ENCODE measurements around the gene CPE. TPM values are rescaled to one million over a fixed set of nuclear protein-coding genes. Genes with fewer than 3 reads are reported as not detected.
A peak's percentile ranks its signal among the peaks of the same experiment; 100 is the strongest.

The CPE gene
- total RNA-seq, 1 donor = 79.4 TPM

DNA sequence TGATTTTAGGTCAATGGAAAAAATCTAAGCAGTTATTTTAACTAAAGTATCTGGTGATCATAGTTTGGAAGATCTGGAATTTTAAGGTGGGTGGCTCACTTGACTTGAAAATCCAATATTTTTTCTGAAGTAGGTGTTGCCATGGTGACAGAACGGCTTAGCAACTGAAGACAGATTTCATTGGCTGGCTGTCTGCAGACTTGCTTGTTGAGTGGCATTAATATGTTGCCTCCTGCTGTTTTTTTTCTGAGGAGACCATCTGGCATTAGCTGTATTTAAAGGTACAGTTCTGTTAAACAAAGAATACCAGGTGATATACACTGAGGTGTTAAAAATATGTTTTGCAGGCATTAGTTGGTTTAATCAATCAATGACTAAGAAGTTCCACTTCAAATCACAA is 19.8 kb downstream of the CPE start:
- TF ChIP-seq, protein P1, sequence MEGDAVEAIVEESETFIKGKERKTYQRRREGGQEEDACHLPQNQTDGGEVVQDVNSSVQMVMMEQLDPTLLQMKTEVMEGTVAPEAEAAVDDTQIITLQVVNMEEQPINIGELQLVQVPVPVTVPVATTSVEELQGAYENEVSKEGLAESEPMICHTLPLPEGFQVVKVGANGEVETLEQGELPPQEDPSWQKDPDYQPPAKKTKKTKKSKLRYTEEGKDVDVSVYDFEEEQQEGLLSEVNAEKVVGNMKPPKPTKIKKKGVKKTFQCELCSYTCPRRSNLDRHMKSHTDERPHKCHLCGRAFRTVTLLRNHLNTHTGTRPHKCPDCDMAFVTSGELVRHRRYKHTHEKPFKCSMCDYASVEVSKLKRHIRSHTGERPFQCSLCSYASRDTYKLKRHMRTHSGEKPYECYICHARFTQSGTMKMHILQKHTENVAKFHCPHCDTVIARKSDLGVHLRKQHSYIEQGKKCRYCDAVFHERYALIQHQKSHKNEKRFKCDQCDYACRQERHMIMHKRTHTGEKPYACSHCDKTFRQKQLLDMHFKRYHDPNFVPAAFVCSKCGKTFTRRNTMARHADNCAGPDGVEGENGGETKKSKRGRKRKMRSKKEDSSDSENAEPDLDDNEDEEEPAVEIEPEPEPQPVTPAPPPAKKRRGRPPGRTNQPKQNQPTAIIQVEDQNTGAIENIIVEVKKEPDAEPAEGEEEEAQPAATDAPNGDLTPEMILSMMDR (IDR thresholded peaks at IDR 0.05; ENCODE audit: insufficient read depth, low read length) = no peak
- DNase-seq (ENCODE audit: low read depth) = peak; percentile 25
- no peak overlapping the region for H3K4me3 ChIP-seq (ENCODE audit: low read depth, low read length)

DNA sequence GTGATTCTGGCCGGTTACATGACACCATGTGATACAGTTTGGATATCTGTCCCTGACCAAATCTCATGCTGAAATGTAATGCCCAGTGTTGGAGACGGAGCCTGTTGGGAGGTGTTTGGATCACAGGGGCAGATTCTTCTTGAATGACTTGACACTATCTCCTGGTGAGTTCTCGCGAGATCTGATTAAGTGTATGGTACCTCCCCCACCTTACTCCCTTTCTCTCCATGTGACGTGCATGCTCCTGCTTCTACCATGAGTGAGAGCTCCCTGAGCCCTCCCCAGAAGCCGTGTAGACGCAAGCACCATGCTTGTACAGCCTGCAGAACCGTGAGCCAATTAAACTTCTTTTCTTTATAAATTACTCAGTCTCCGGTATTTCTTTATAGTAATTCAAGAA is 23.6 kb downstream of the CPE start:
- TF ChIP-seq, protein P1 (IDR thresholded peaks at IDR 0.05; ENCODE audit: insufficient read depth, low read length) = no peak
- H3K4me3 ChIP-seq (ENCODE audit: low read depth, low read length) = no peak overlapping the region
- DNase-seq (ENCODE audit: low read depth) = no peak

DNA sequence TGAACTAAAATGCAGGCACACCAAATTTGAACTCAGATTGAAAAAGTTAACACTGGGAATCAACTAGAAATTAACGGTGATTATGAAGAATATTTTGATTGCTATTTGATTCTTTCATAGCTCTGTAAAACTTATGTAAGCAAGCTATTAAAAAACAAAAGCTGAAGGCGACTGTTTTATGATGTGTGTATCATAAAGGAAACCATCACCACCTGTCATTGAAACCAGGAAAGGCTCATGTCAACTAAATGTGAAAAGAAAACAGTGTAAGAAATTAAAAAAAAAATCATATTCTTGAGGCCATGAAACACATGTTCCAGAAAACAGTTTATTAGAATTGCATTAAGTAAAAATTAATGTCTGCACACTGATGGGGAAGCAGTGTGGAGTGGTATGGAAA is 24.2 kb downstream of the CPE start:
- no peak for DNase-seq (ENCODE audit: low read depth)
- H3K4me3 ChIP-seq (ENCODE audit: low read depth, low read length) = no peak overlapping the region
- TF ChIP-seq, protein P1 (IDR thresholded peaks at IDR 0.05; ENCODE audit: insufficient read depth, low read length) = no peak

GRCh38 chr4:165403637-165404036 is 24.8 kb downstream of the CPE start:
- TF ChIP-seq, protein P1 (IDR thresholded peaks at IDR 0.05; ENCODE audit: insufficient read depth, low read length) = no peak
- no peak overlapping the region for H3K4me3 ChIP-seq (ENCODE audit: low read depth, low read length)
- no peak for DNase-seq (ENCODE audit: low read depth)

- no peak overlapping the region for H3K4me3 ChIP-seq (ENCODE audit: low read depth, low read length)
- no peak for DNase-seq (ENCODE audit: low read depth)
- TF ChIP-seq, protein P1 (IDR thresholded peaks at IDR 0.05; ENCODE audit: insufficient read depth, low read length) = no peak
Measured at GRCh38 chr4:165404080-165404479, 25.3 kb downstream of the CPE start.

GRCh38 chr4:165404696-165405095 is 25.9 kb downstream of the CPE start:
- no peak overlapping the region for H3K4me3 ChIP-seq (ENCODE audit: low read depth, low read length)
- TF ChIP-seq, protein P1 (IDR thresholded peaks at IDR 0.05; ENCODE audit: insufficient read depth, low read length) = no peak

DNA sequence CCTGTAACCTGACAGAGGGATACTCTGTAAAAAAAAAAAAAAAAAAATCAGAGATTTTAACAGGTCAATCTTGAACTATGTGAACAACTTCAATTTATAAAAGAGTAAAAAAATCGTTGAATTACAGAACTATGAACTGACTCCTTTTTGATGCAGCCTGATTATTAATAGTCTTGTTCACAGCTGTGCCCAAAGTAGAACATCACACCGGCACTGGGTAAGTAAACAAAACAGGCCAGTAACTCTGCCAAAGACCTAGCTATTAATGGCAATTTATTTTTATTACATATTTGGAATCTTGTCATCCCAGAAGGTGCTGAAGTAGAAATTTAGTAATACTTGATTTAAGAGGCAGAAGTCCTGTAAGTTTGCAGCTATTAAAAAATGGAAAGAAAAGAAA is 31.4 kb downstream of the CPE start:
- no peak for DNase-seq (ENCODE audit: low read depth)
- TF ChIP-seq, protein P1 (IDR thresholded peaks at IDR 0.05; ENCODE audit: insufficient read depth, low read length) = no peak
- H3K4me3 ChIP-seq (ENCODE audit: low read depth, low read length) = no peak overlapping the region

More at GRCh38 chr4:165404696-165405095, 25.9 kb downstream of the CPE start:
- DNase-seq (ENCODE audit: low read depth) = no peak

All from fibroblast of the aortic adventitia (primary cell).